G401.6 (cell line): ENCODE results near the gene SNRPA1.

Source experiments
- FAIRE-seq: peaks from 2 replicates; lab custom pipeline; 2012; peaks lifted over from hg19 to GRCh38; lab: Jason Lieb, UNC

SNRPA1 gene

GRCh38 chr15:101318839-101319238 lies 23.8 kb upstream of the SNRPA1 start:
- FAIRE-seq, result no peak

DNA sequence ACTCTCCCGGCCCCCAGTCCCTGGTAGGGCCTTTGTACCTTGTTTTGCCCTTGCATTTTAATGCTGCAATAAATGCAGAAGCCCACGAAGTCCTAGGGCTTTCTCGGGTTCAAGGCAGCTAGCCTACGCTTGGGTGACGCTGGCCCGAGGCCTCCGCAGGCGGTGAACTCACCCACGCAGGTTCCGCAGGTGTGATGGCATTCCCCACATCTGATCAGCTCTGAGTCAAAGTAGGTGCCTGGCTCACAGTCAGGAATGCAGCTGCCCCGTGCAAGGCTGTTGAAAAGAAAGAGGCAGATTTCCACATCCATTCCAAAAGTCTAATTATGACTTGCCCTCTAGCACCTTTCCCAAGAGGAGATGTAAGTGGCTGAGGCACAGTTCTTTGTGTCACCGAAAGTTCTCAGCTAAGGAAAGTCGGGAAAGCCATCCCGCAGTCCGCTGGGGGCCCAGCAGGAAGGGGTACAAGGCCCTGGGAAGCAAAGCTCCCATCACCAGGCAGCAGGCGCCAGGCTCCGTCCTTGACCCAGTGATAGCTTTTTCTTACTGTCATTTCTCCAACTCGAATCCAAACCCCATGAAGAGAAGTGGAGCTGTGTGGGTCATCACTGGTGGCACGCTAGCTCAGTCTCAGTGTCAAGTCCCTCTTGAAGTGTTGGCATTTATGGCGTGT lies 23.2 kb upstream of the SNRPA1 start:
- no peak for FAIRE-seq

- no peak for FAIRE-seq
These were observed 22.4 kb upstream of the SNRPA1 start for GRCh38 chr15:101317336-101317872.

DNA sequence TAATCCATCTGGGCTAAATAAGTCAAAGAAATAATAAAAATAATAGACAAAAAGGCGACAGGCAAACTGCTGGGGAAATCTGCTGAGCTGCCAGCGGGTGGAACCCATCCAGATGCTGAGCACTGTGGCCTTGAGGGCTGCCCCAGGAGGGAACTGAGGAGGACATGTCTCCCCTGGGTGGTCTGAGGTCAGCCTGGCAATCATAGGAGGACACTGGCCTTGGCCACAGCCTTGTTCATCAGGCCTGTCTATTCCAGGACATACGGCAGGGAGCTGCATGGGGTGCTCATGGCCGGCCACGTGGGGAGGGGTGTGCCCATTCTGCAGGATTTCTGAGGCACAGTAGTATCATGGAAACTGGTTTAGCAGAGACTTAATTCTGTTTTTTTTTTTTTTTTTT lies 21.5 kb upstream of the SNRPA1 start:
- FAIRE-seq, result no peak

GRCh38 chr15:101315736-101316135 lies 20.7 kb upstream of the SNRPA1 start:
- FAIRE-seq, result no peak

DNA sequence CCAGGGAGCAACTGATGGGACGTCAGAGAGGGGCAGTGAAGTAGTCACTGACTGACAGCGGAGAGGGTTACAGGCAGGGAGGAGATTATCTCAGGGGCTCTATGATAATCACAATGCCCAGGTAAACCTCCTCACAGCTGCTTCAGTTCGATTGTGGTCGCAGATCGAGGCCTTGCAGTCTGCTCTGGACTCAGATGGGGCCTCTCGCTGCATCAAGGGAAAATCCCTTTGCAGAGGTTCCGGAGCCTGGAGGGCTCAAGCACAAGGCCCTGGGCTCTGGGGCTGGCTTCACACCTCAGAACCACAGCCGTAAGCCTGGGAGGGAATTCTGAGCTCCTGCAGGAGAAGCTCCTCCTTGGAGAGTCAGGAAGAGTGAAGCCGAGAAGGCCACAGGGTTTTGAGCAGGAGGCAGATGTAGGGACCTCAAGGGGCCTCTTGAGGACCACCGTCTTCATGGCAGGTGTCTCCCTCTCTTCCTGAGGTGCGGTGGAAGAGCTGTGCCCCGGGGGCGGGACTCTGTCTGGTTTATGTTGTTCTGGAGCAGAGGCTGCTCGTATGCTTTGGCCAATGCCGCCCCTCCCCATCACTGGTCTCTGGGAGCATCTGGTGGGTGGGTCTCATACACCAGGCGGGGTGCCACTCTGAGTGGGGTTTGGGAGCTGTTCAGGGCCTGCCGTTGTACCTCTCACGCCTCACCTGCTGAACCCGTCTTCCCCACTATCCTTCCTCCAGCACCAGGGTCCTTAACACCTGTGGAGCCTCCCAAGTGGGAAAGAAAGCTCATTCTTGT lies 19.5 kb upstream of the SNRPA1 start:
- no peak for FAIRE-seq

DNA sequence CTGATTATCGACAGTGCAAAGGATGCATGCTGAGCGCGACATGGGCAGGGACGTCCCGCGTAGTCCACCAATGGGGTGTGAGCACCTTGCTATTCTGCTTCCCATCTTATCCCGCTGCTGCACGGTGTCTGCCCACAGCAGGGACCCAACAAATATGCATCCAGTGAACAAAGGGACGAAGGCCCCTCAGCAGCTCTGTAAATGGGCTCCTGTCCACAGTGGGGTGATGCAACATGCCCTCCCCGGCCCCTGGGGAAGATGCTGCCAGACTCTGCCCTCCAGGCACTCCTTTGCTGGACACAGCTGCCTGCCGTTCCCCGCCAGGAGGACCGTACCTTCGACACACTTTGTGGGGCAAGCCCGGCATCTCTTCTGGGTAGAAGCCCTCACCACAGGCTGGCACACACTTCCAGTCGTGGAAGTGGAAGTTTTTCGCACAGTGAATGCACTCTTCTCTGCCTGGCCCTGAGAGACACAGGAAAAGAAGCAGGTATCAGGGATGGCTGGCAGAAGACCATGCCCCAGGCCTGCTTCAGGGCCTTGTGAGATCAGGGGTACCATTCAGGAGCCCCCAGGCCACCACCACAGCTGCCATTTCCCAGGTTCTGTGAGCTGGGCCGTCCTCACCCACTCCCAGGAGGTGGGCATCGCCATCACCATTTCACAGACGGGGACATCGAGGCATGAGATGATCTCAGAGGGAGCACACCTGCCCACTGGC lies 18.2 kb upstream of the SNRPA1 start:
- no peak for FAIRE-seq

DNA sequence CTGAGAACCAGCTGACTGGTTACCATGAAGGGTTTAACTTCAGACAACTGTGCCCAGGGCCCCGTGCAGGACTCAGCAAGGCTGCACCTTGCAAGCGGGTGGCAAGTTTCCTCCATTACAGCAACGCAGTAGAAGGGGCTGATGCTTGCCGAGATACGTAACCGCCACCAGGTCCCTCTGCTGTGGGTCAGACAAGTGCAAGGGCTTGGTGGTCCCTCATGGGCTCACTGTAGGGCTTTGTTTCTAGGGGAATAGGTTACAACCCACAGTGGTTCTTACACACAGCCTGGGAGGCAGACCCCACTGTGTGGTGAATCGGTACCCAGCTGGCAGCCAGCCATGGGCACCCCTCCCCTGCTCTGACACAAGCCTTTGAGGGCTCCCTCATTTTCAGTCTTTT lies 15.5 kb upstream of the SNRPA1 start:
- FAIRE-seq, result no peak

DNA sequence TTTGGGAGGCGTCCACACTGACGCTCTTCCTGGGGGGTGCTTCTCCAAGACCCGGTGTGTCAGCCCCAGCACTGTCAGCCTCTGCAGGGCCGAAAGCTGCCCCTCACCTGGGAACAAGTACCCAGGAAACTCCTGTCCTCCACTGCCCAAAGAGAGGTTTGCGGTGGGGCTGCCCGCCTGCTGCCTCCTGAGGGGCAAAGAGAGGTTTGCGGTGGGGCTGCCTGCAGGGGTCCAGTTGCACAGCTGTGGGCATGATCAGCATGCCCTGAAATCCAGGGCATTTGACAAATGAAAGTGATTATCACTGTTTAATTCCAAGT lies 15.1 kb upstream of the SNRPA1 start:
- no peak for FAIRE-seq

DNA sequence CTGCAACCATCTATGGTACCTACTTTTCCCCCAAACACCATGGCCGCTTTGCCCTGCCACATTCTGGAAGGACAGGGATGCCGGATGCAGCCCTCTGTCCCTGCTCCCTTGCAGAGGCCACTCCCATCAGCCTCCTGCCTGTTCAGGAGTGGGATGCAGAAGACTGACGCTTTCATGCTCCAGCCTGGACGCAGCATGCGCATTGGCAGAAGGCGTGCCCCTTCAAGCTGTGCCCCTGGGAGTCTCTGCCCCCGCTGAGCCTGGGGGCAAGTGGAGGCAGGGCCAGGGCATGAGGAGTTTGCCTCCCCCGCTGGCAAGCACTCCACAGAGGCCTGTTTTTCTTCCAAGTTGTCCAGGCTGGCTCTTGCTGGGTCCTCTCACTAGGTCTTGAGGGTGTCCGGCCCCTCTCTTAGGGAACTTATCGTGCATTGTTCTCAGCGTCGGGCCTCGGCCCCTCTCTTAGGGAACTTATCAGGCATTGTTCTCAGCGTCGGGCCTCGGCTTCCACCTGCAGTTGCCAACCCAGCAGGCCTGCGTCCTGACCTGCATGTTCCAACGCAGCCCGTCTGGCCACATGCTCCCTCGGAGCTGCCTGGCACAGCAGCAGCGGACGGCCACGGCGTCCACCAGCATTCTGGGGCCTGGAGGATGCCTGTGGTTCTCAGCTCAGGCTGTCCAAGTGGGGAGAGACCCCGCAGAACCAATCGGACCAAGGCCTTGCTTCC lies 14.6 kb upstream of the SNRPA1 start:
- FAIRE-seq, result no peak

DNA sequence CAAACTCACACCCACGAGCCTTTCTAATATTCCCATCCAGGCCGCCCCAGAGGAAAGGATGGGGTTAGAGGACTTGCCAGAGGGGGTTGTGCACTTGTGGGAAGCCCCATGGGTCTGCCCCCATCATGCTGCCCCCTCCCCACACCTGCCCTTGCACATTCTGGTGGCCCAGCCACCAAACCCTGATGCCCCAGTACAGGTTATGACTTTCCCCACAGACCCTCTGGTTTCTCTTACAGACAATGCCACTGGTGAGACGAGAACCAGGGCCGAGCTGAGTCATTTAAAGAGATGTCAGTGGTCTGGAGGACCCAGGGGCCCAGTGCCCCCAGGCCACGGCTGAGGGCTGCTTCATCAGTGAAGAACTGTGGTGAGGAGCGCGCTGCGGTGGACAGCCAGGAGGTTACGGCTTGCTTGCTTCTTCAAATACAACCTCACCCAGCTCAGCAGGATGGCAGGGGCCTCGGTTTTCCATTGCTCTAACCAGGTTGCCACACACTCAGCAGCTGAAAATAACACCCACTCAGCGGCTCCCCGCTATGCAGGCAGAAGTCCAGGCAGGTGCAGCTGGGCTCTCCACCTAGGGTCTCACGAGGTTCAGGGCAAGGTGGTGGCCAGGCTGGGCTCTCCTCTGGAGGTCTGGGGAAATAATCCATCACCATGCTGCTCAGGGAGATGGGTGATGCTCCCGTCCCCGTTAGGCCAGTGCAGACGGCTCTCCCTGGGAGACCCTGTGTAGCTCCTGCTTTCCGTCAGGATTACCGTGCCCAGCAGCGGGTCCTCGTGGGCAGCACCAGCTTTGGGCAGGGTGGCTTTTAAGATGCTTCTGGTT lies 13.8 kb upstream of the SNRPA1 start:
- FAIRE-seq, result no peak

DNA sequence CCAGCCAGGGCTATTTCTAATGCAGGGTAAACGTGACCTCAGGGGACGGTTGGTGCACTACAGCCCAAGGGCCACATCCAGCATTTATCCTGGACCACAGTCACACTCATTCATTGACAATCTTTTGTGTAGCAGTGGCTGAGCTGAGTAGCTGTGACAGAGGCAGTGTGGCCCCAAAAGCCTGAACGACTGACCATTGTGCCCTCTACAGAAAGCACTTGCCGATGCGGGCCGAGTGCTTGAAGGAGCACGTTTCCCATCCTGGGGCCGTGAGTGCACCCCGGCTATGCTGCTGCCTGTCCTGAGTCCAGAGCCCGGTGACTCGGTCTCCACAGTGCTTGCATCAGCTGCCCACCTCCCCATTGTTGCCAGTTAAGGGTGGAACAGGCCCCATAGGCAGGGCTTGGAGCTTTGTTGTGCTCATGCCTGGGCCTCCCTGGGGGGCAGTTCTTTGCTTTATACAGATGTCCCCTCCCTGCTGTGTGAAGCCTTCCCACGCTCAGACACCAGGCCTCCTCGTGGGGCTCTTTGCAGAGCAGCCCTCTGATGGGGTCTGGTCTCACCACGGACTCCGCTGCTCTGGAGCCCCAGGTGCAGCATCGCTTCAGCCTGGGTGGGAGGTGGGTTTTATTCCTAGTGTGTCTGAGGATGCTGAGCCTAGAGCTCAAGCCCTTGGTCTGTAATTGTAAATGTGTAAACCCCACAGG lies 13.0 kb upstream of the SNRPA1 start:
- no peak for FAIRE-seq

DNA sequence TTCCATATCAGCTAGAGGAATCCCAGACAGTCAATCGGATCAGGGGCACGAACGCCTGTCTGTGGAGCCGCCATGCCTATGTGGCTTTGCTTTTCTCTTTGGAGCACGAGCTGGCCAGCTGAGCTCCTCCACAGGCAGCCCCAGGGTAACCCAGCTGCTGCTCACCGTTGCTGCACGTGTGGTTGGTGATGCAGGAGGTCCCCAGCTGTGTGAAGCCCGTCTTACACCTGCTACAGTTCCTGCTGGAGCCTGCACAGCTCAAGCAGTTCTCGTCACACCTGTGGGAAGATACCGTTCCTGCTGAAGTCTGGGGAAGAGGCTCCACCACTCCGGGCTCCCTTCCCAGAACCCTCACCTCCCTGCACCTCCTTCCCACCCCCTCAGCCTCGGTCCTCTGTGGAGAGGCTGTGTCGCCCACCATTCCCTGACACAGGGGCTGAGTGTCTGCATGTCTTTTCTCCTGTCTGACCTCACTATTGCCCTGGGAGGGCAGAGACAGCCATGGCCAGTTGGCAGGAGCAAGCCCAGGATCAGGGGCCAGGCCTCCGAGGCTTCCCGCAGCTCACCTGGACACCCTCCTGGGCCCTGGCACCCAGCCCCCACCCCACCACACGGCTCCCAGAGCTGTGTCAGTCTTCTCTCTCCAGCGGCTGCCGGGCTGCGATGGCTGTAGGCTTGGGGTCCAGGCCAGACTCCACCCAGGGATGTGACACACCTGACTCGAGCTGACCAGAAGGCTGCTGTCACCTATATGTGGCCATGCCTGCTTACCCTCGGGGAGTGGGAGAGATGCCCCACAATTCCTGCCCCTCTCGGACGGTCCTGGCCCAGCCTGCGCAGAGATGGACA lies 12.2 kb upstream of the SNRPA1 start:
- FAIRE-seq, result no peak

GRCh38 chr15:101306341-101307047 lies 11.4 kb upstream of the SNRPA1 start:
- no peak for FAIRE-seq

GRCh38 chr15:101305820-101306255 lies 10.8 kb upstream of the SNRPA1 start:
- FAIRE-seq, result no peak

DNA sequence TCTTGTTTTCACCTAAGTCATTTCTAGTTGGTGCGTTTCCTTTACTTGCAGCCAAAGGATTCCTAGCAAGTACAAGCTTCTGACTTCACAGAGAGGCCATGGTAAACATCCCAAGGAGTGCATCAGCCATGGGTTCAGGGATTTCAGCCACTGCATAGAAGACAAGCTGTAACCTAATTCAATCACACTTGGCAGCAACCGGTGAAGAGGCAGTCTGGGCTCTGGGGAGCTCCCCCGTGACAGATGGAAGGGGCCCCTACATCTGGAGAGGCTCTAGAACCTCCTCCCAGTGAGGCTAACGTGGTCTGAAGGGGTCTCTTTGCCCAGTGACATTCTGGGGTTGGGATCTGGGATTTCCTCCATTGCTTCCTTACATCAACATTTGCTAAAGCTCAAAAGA lies 8.4 kb upstream of the SNRPA1 start:
- FAIRE-seq, result no peak

DNA sequence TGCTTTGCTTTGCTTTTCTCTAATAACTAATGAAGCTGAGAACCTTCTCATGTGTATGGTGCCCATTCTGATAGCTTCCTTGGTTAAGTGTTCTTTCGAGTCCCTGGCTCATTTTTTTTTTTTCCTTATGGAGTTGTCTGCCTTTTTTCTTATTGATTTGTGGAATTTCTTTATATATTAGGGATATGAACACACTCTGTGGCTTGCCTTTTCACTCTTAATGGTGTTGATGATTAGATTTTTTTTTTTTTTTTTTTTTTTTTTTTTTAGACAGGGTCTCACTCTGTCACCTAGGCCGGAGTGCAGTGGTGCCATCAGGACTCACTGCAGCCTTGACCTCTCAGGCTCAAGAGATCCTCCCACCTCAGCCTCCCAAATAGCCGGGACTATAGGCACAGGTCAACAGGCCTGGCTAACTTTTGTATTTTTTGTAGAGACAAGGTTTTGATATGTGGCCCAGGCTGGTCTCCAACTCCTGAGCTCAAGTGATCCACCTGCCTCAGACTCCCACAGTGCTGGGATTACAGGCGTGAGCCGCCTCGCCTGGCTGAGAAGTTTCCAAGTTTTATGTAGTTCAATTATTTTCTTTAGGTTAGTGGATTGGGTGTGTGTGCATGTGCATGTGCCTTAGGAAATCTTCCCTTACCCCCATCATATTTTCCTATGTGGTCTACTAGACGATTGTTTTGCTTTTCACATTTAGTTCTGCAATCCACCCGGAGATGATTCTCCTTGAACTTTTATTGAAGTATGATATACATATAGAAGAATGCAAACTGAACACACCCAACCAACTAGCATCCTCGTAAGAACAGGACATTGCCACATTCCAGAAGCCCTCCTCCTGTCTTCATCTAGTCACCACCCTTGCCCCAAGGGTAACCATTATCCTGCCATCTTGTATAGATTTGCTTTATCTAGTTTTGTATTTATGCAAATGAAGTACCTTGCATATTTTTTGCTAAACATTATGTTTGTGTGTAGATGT lies 1.7 kb upstream of the SNRPA1 start:
- no peak for FAIRE-seq

GRCh38 chr15:101295607-101296161 lies 636 bp upstream of the SNRPA1 start:
- no peak for FAIRE-seq
